Stomach (tissue), 4 donors: ENCODE results near the gene GMCL2.

ENCODE experiments used
- POLR2A ChIP-seq, 4 donors: fragments of 450-650 bp; IDR thresholded peaks; one replicate each; pipeline ENCODE4 v1.6.1; 2016; ENCODE audit warnings: antibody characterized with exemption in 4 of 4, control low read depth in 2 of 4, mild to moderate bottlenecking in 1 of 4, moderate library complexity in 1 of 4
- POLR2AphosphoS5 ChIP-seq, 3 donors: sonication (generic); formaldehyde crosslinking; IDR thresholded peaks; one replicate each; pipeline ENCODE4 v1.6.1; 2016; ENCODE audit warnings: antibody characterized with exemption in 3 of 3
- TF ChIP-seq, protein P1 (sequence below), 7 experiments: fragments of 450-650 bp in 4 of 7; fragments of 200-600 bp in 3 of 7; sonication (generic) in 3 of 7; IDR thresholded peaks; one replicate each; pipeline ENCODE4 v1.5.1; 2016 to 2019; ENCODE audit warnings: antibody characterized with exemption in 7 of 7, control low read depth in 2 of 7, mild to moderate bottlenecking in 1 of 7

GRCh38 chr5:178218827-178219226 lies 31.7 kb upstream of the GMCL2 start:
- TF ChIP-seq, protein P1, sequence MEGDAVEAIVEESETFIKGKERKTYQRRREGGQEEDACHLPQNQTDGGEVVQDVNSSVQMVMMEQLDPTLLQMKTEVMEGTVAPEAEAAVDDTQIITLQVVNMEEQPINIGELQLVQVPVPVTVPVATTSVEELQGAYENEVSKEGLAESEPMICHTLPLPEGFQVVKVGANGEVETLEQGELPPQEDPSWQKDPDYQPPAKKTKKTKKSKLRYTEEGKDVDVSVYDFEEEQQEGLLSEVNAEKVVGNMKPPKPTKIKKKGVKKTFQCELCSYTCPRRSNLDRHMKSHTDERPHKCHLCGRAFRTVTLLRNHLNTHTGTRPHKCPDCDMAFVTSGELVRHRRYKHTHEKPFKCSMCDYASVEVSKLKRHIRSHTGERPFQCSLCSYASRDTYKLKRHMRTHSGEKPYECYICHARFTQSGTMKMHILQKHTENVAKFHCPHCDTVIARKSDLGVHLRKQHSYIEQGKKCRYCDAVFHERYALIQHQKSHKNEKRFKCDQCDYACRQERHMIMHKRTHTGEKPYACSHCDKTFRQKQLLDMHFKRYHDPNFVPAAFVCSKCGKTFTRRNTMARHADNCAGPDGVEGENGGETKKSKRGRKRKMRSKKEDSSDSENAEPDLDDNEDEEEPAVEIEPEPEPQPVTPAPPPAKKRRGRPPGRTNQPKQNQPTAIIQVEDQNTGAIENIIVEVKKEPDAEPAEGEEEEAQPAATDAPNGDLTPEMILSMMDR (IDR thresholded peaks at IDR 0.05): no peak
- TF ChIP-seq POLR2AphosphoS5 (IDR thresholded peaks at IDR 0.05): no peak
- no peak for TF ChIP-seq POLR2A (IDR thresholded peaks at IDR 0.05)
